SK-N-MC (cell line): ENCODE results near the gene RAP1GAP2.
"Not testable (repeated sequence)": the region's sequence is repeated elsewhere in the genome, so short reads cannot be mapped to it uniquely, and the experiment has no call there.

ENCODE experiments used
- EZH2 ChIP-seq: fragments of 200-600 bp; sonication (generic); IDR thresholded peaks from one replicate; pipeline ENCODE4 v1.6.1; 2017; ENCODE audit warnings: antibody characterized with exemption
- FOXP2 ChIP-seq: optimal IDR thresholded peaks from 2 replicates; pipeline ENCODE3; 2011; ENCODE audit warnings: mild to moderate bottlenecking, moderate library complexity; ENCODE audit not compliant: insufficient read depth; ENCODE audit errors: extremely low read length, control extremely low read depth
- POLR2AphosphoS5 ChIP-seq: IDR thresholded peaks from 2 replicates; pipeline ENCODE4 v1.6.1; 2012; ENCODE audit warnings: mild to moderate bottlenecking, low read depth, low read length, borderline replicate concordance

DNA sequence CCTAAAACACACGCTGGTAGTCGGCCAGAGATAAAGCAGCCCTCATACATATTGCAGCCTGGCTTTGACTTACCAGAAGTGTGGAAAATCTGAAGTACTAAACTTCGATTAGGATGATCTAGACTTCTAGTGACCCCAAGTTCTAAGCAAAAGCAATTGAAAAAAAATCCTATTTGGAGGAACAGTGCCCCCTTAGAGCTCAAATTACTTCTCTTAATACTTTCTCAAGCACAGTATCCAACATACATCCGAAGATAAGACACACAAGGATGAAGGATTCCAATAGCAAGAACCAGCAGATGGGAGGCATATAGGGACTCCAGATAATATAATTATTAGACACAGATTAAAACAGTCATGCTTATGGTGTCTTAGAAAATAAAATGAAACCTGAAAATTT lies 277.6 kb downstream of the RAP1GAP2 start:
- TF ChIP-seq EZH2, POLR2AphosphoS5, FOXP2: not testable (repeated sequence)
